K562 (cell line): ENCODE measurements around the gene ASIC3. TPM values are rescaled to one million over a fixed set of nuclear protein-coding genes. Genes with fewer than 3 reads are reported as not detected.

Source experiments
- ARNT ChIP-seq, 2 experiments: fragments of 450-650 bp; IDR thresholded peaks; 2 replicates each; pipeline ENCODE4 v1.6.1; 2016; ENCODE audit warnings: mild to moderate bottlenecking in 1 of 2
- E2F6 ChIP-seq, 2 experiments: IDR thresholded peaks; 2 replicates each; pipeline ENCODE4 v1.6.1; 2011; ENCODE audit warnings: borderline replicate concordance in 1 of 2, control low read depth in 1 of 2, low read depth in 1 of 2, low read length in 1 of 2, mild to moderate bottlenecking in 1 of 2, mixed read lengths in 1 of 2, moderate library complexity in 1 of 2; ENCODE audit not compliant: insufficient read depth in 1 of 2, insufficient read length in 1 of 2, poor library complexity in 1 of 2, severe bottlenecking in 1 of 2; ENCODE audit errors: extremely low read depth in 1 of 2
- HIVEP1 ChIP-seq: fragments of 250-450 bp; sonication (Bioruptor Pico); IDR thresholded peaks from 2 replicates; pipeline ENCODE4 v1.4.0; 2020; ENCODE audit warnings: mild to moderate bottlenecking
- PURB ChIP-seq: sonication (generic); formaldehyde crosslinking; IDR thresholded peaks from 2 replicates; pipeline ENCODE4 v1.9.0; 2021; ENCODE audit warnings: low read depth, mild to moderate bottlenecking, missing genetic modification reagents
- STAT6 ChIP-seq: sonication (generic); formaldehyde crosslinking; IDR thresholded peaks from 2 replicates; pipeline ENCODE4 v1.8.1; 2023; ENCODE audit warnings: mild to moderate bottlenecking, missing genetic modification reagents
- ZC3H8 ChIP-seq: fragments of 450-650 bp; IDR thresholded peaks from 2 replicates; pipeline ENCODE4 v1.6.1; 2017
- ZNF318 ChIP-seq, 2 experiments: fragments of 450-650 bp; IDR thresholded peaks; 2 replicates each; pipeline ENCODE4 v1.6.1; 2016; ENCODE audit warnings: mild to moderate bottlenecking in 2 of 2, borderline replicate concordance in 1 of 2, low read depth in 1 of 2, moderate library complexity in 1 of 2
- ZNF395 ChIP-seq: fragments of 200-800 bp; sonication (Bioruptor generic); IDR thresholded peaks from 2 replicates; pipeline ENCODE4 v1.6.1; 2017; ENCODE audit warnings: missing genetic modification characterization, missing compliant biosample characterization
- polyA plus RNA-seq, 8 experiments: library from polyadenylated mRNA; depleted of rRNA in 4 of 8; stranded (reverse) in 5 of 8; unstranded in 3 of 8; fragments of >200 nt; fragmentation: Nextera tagmentation in 2 of 8; fragmentation: Illumina TruSeq in 1 of 8; extraction: Ambion mirVana in 2 of 8; extraction: Trizol in 1 of 8; gene quantifications; 2 replicates each; pipeline versions ENCODE4 v1.2.1 to v1.2.3, GENCODE V29; 2011 to 2014; ENCODE audit warnings: inconsistent platforms in 1 of 8, missing spikeins in 1 of 8
- total RNA-seq, 7 experiments: library from RNA; depleted of rRNA in 6 of 7; stranded (reverse); fragments of >200 nt in 6 of 7; fragmentation: Illumina TruSeq in 2 of 7; extraction: Trizol in 2 of 7; gene quantifications; 2 replicates each; pipeline versions ENCODE4 v1.2.1 to v1.2.3, GENCODE V29; 2011 to 2021; ENCODE audit warnings: low replicate concordance in 1 of 7

ASIC3 gene
- total and polyA plus RNA-seq, 9 of the 15 experiments (the other 6 are each of a cell fraction or from before 2014, with no cell fraction given): 0.11 to 5.0 (median 0.87) TPM

DNA sequence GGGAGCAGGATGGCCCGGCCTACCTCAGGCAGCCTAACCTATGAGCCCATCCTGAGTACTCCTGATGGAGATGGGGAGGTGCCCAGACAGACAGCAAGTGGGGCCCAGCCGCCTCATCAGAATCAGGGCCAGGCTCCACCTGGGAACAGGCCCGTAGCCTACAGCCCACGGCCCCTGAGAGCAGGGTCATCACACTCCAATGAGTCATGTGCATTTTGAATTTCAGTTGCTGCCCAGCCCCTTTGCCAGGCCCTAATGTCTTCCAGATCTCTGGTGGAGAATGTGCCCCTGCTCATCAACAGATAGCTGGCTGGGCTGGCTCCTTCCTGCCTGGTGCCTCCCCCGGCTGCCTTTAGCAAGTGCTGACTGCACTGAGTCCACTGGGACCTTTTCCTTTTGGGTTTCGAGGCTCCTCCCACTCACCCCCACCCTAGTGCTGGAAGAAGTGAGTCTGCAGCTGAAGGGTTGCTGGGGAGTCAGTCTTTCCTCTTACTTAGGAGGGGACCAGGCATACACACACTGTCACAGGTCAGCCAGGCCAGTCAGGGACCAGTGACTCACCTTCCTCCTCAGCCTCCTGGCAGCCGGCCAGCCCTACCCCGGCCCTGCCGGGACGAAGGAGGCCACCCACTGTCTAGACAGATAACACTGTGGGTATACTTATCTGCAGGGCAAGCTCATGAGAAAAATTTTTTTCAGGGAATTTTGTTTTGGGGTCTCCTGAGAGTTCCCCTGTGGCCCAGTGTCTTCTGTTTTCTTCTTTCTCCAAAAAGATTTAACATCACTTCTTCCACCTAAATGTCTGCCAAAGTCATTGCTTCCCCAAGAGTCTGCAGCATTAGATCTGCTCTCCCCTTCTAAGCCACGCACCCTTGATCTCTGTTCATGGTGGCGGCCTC lies 9.1 kb upstream of the ASIC3 start (continued):
- peak in 1 of 2 experiments; percentile 6 for TF ChIP-seq E2F6 (IDR thresholded peaks at IDR 0.05; ENCODE audit: borderline replicate concordance in 1 of 2, extremely low read depth in 1 of 2, insufficient read depth in 1 of 2, insufficient read length in 1 of 2, low read depth in 1 of 2, low read length in 1 of 2, poor library complexity in 1 of 2, severe bottlenecking in 1 of 2)
- no peak for TF ChIP-seq PURB (CRISPR knock-in tag)
- TF ChIP-seq ZNF395 (CRISPR knock-in tag): peak; percentile 92
- no peak for TF ChIP-seq ZC3H8
- TF ChIP-seq STAT6 (CRISPR knock-in tag): no peak; the same call in 1 of the 2 replicates
- TF ChIP-seq ZNF318 (IDR thresholded peaks at IDR 0.05; ENCODE audit: borderline replicate concordance in 1 of 2, low read depth in 1 of 2): peak in 1 of 2 experiments; percentile 79; a peak in 2 of 4 replicates
- TF ChIP-seq ARNT (IDR thresholded peaks at IDR 0.05): peak; percentile 69 to 85; a peak in 3 of 4 replicates
- TF ChIP-seq HIVEP1 (CRISPR knock-in tag): no peak
